Stimulated activated CD8-positive, alpha-beta memory T cell treated with anti-CD3 and anti-CD28 coated beads, Interleukin-7, amount 100 ng/mL, for 1 hour (primary cell): ENCODE results near the gene ACTA2.

ENCODE experiments used
- DNase-seq, 2 donors: peaks; one replicate each; pipeline ENCODE4 v3.0.0-alpha.2; 2020; ENCODE audit warnings: low read depth in 2 of 2

The ACTA2 gene

GRCh38 chr10:88981435-88981834 lies 28.9 kb upstream of the ACTA2 start:
- no peak for DNase-seq

- no peak for DNase-seq
Measured at GRCh38 chr10:88980800-88981199, 28.2 kb upstream of the ACTA2 start.

- no peak for DNase-seq
Measured at GRCh38 chr10:88980247-88980646, 27.7 kb upstream of the ACTA2 start.

GRCh38 chr10:88979603-88980002 lies 27.0 kb upstream of the ACTA2 start:
- DNase-seq = no peak

GRCh38 chr10:88979153-88979562 lies 26.6 kb upstream of the ACTA2 start:
- no peak for DNase-seq

- DNase-seq = no peak
Measured at GRCh38 chr10:88978463-88978862, 25.9 kb upstream of the ACTA2 start.

- no peak for DNase-seq
Measured at GRCh38 chr10:88975377-88975720, 22.8 kb upstream of the ACTA2 start.

GRCh38 chr10:88974446-88975376 lies 22.1 kb upstream of the ACTA2 start:
- DNase-seq = no peak

GRCh38 chr10:88974012-88974411 lies 21.4 kb upstream of the ACTA2 start:
- no peak for DNase-seq

GRCh38 chr10:88971221-88972061 lies 18.9 kb upstream of the ACTA2 start:
- DNase-seq = no peak

GRCh38 chr10:88968391-88968790 lies 15.8 kb upstream of the ACTA2 start:
- DNase-seq = no peak

- DNase-seq = no peak
Measured at GRCh38 chr10:88966797-88967196, 14.2 kb upstream of the ACTA2 start.

- DNase-seq = no peak
Measured at GRCh38 chr10:88964869-88965415, 12.4 kb upstream of the ACTA2 start.

GRCh38 chr10:88964360-88964759 lies 11.8 kb upstream of the ACTA2 start:
- DNase-seq = no peak

GRCh38 chr10:88963318-88963717 lies 10.7 kb upstream of the ACTA2 start:
- no peak for DNase-seq

GRCh38 chr10:88962336-88962735 lies 9.8 kb upstream of the ACTA2 start:
- DNase-seq = no peak

- DNase-seq = no peak
Measured at GRCh38 chr10:88961266-88961665, 8.7 kb upstream of the ACTA2 start.

GRCh38 chr10:88960802-88961201 lies 8.2 kb upstream of the ACTA2 start:
- DNase-seq = no peak

GRCh38 chr10:88958721-88959120 lies 6.1 kb upstream of the ACTA2 start:
- no peak for DNase-seq

- no peak for DNase-seq
Measured at GRCh38 chr10:88957381-88957780, 4.8 kb upstream of the ACTA2 start.

- no peak for DNase-seq
Measured at GRCh38 chr10:88954458-88955083, 2.0 kb upstream of the ACTA2 start.

- no peak for DNase-seq
Measured at GRCh38 chr10:88953662-88954061, 1.1 kb upstream of the ACTA2 start.
